ENCODE data around the gene GSE1.

Gene GSE1

GRCh38 chr16:85650135-85650843 lies 37.2 kb downstream of the GSE1 start:
- DNase-seq: no peak
- peaks cover 7 to 79% (median 58%) of the 10 kb centered on the region in 4 experiments for H3K36me3 ChIP-seq (ENCODE audit: control insufficient read depth in 4 of 4, insufficient read depth in 4 of 4, low read length in 3 of 4)
- no peaks in the 10 kb centered on the region for H3K27me3 ChIP-seq (replicated peaks in 2 of 5; ENCODE audit: control insufficient read depth in 4 of 5, insufficient read depth in 5 of 5, low read length in 4 of 5)
- H3K9me3 ChIP-seq (ENCODE audit: control extremely low read depth in 1 of 5, control insufficient read depth in 4 of 5, insufficient read depth in 2 of 5, low read depth in 1 of 5, low read length in 4 of 5): no peaks in the 10 kb centered on the region
- ChIA-PET POLR2A (interaction anchor here (1.1 kb wide), 1 partner anchor 20 kb away, joined by 4 read pairs; no protein-coding TSS in a partner anchor), CTCF (interaction anchor here (0.9 to 3.5 kb wide), 6 partner anchors 8 to 234 kb away, joined by 3 to 11 read pairs (median 4); no protein-coding TSS in a partner anchor)
- H3K4me3 ChIP-seq (ENCODE audit: control insufficient read depth in 1 of 7, extremely low read depth in 1 of 7, insufficient read depth in 4 of 7, low read depth in 2 of 7, low read length in 6 of 7): no peak overlapping the region
- H3K4me1 ChIP-seq (ENCODE audit: control extremely low read depth in 1 of 4, control insufficient read depth in 4 of 4, insufficient read depth in 4 of 4, low read length in 3 of 4): peaks cover 0 to 20% (median 10%) of the 10 kb centered on the region in 4 experiments
- 97% methylated on average over 33 of the region's 39 CpGs for WGBS (ENCODE audit: insufficient coverage)
- no peak overlapping the region for H3K27ac ChIP-seq (ENCODE audit: insufficient read depth in 1 of 2, low read depth in 1 of 2, low read length in 2 of 2, poor library complexity in 1 of 2, severe bottlenecking in 2 of 2)

GRCh38 chr16:85650844-85651628 lies 37.9 kb downstream of the GSE1 start:
- CTCF ChIA-PET: interaction anchor here (0.9 to 3.5 kb wide), 3 partner anchors 8 to 27 kb away, joined by 3 to 11 read pairs (median 3); no protein-coding TSS in a partner anchor
- POLR2A ChIA-PET: no interaction called here
- H3K9me3 ChIP-seq (ENCODE audit: control extremely low read depth in 1 of 5, control insufficient read depth in 4 of 5, insufficient read depth in 2 of 5, low read depth in 1 of 5, low read length in 4 of 5): no peaks in the 10 kb centered on the region
- no peaks in the 10 kb centered on the region for H3K27me3 ChIP-seq (replicated peaks in 2 of 5; ENCODE audit: control insufficient read depth in 4 of 5, insufficient read depth in 5 of 5, low read length in 4 of 5)
- H3K4me3 ChIP-seq (ENCODE audit: control insufficient read depth in 1 of 7, extremely low read depth in 1 of 7, insufficient read depth in 4 of 7, low read depth in 2 of 7, low read length in 6 of 7): no peak overlapping the region
- H3K4me1 ChIP-seq (ENCODE audit: control extremely low read depth in 1 of 4, control insufficient read depth in 4 of 4, insufficient read depth in 4 of 4, low read length in 3 of 4): peaks cover 0 to 20% (median 10%) of the 10 kb centered on the region in 4 experiments
- WGBS (ENCODE audit: insufficient coverage): 53% methylated on average over 22 of the region's 42 CpGs
- no peak overlapping the region for H3K27ac ChIP-seq (ENCODE audit: insufficient read depth in 1 of 2, low read depth in 1 of 2, low read length in 2 of 2, poor library complexity in 1 of 2, severe bottlenecking in 2 of 2)
- H3K36me3 ChIP-seq (ENCODE audit: control insufficient read depth in 4 of 4, insufficient read depth in 4 of 4, low read length in 3 of 4): peaks cover 9 to 83% (median 59%) of the 10 kb centered on the region in 4 experiments
- peak in 2 of 3 donors; percentile 41 to 45 for DNase-seq

DNA sequence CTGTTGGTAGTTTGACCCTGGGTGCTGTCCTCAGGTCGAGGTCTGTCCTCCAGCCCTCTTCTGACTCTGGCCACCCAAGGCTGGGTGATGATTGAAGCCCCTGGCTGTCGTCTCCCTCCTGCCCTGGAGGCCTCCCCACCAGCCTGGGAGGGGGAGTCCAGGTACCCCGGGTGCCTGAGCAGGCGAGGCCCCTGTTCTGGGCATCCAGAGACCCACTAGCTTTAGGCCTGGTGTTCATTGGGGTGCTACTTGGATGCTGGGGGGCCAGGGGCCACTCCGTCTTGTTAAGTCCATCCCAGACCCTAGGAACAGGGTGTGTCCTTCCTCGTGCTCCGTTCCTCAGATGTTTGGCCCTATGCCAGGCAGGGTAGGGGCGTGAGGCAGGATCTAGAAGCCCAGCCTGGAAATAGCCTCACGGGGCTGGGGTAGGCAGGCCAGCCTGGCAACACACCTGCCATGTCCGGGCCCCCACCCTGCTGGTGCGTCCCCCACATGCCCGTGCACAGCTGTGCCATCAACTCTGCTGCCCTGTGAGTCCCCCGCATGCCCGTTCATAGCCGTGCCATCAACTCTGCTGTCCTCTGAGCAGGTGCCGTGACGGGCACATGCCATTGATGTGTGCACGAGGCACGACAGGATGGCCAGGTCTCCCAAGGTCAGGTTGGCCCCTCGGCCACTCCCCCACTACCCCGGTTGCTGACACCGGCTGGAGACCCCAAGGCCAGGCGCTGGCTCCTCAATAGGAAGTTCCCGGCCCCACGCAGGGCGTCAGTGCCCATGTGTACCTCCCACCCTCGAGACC lies 38.7 kb downstream of the GSE1 start:
- POLR2A ChIA-PET: no interaction called here
- Histone ChIP-seq H3K9me3 (ENCODE audit: control extremely low read depth in 1 of 5, control insufficient read depth in 4 of 5, insufficient read depth in 2 of 5, low read depth in 1 of 5, low read length in 4 of 5) (no peaks in the 10 kb centered on the region), H3K27ac (ENCODE audit: insufficient read depth in 1 of 2, low read depth in 1 of 2, low read length in 2 of 2, poor library complexity in 1 of 2, severe bottlenecking in 2 of 2) (no peak overlapping the region), H3K4me1 (ENCODE audit: control extremely low read depth in 1 of 4, control insufficient read depth in 4 of 4, insufficient read depth in 4 of 4, low read length in 3 of 4) (peaks cover 0 to 20% (median 10%) of the 10 kb centered on the region in 4 experiments), H3K27me3 (replicated peaks in 2 of 5; ENCODE audit: control insufficient read depth in 4 of 5, insufficient read depth in 5 of 5, low read length in 4 of 5) (no peaks in the 10 kb centered on the region), H3K4me3 (ENCODE audit: control insufficient read depth in 1 of 7, extremely low read depth in 1 of 7, insufficient read depth in 4 of 7, low read depth in 2 of 7, low read length in 6 of 7) (no peak overlapping the region), H3K36me3 (ENCODE audit: control insufficient read depth in 4 of 4, insufficient read depth in 4 of 4, low read length in 3 of 4) (peaks cover 12 to 84% (median 60%) of the 10 kb centered on the region in 4 experiments)
- DNase-seq: peak in 2 of 3 donors; percentile 33 to 34
- CTCF ChIA-PET: interaction anchor here (1.4 to 3.5 kb wide), 2 partner anchors 7 to 24 kb away, joined by 3 to 11 read pairs; no protein-coding TSS in a partner anchor
- WGBS (ENCODE audit: insufficient coverage): 84% methylated on average over 24 of the region's 27 CpGs

DNA sequence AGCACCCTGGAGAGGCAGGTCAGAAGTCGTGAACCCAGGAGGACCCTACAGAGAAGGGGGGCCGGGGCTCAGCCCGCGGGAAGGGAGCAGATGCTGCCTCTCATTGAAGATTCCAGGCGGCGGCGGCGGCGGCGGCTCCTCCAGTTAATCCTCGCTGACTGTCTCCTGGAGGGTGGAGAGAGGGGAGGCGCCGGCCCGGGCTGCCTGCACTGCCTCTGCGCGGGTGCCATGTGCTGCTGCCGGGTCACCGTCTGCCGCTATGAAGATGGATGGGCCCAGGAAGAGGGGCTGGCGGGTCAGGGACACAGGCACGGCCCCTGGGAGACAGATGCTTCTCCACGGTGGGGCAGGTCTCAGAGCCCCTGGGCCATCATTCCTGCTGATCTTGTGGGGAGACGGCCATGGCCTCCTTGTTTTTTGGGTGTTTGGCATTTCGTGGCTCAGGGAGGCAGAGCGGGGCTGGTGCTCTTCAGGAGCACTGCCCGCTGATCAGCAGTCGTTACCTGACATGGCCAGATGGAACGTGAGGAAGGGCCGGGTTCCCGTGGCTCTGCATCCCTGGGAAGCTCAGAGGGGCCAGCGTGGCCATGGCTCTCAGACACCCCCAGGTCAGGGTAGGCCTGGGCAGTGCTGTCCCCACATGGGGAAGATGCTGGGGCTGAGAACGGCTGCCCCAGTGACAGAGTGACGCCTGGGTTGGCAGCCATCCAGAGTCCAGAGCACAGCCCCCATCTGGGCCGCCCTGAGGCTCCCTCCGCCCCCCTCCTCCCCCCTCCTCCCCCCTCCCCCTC lies 39.5 kb downstream of the GSE1 start:
- H3K36me3 ChIP-seq (ENCODE audit: control insufficient read depth in 4 of 4, insufficient read depth in 4 of 4, low read length in 3 of 4): peaks cover 12 to 86% (median 64%) of the 10 kb centered on the region in 4 experiments
- WGBS (ENCODE audit: insufficient coverage): 74% methylated on average over 31 of the region's 35 CpGs

DNA sequence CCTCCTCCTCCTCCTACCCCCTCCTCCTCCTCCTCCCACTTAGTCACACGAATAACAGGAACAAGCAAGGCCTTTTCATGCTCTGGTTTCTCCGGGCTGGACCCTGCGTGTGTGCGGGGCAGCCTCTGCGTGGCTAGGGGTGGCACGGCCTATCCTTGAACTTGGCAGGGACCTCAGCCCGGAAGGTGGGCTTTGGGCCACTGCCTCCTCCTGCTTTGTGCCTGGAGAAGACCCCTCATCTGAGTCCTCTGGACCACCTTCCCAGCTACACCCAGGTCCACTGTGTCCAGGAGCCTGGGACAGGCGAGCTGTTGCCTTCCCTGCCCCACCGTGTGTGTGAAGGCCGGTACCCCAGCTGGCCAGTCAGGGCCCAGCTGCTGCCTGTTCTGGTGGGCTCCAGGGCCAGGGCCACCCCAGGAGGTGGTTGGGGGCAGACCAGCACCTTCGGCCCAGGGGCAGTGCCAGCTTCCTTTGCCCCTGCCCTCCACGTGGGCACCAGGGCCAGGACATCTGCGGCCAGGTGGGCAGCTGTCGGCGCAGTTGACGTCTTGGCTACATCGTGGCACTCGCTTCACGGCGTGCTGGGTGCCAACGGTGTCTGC lies 40.3 kb downstream of the GSE1 start:
- H3K4me3 ChIP-seq (ENCODE audit: control insufficient read depth in 1 of 7, extremely low read depth in 1 of 7, insufficient read depth in 4 of 7, low read depth in 2 of 7, low read length in 6 of 7): no peak overlapping the region
- ChIA-PET CTCF (interaction anchor here (1.0 kb wide), 1 partner anchor 15 kb away, joined by 3 read pairs; no protein-coding TSS in a partner anchor), POLR2A (no interaction called here)
- H3K9me3 ChIP-seq (ENCODE audit: control extremely low read depth in 1 of 5, control insufficient read depth in 4 of 5, insufficient read depth in 2 of 5, low read depth in 1 of 5, low read length in 4 of 5): no peaks in the 10 kb centered on the region
- peaks cover 14 to 87% (median 66%) of the 10 kb centered on the region in 4 experiments for H3K36me3 ChIP-seq (ENCODE audit: control insufficient read depth in 4 of 4, insufficient read depth in 4 of 4, low read length in 3 of 4)
- H3K27me3 ChIP-seq (replicated peaks in 2 of 5; ENCODE audit: control insufficient read depth in 4 of 5, insufficient read depth in 5 of 5, low read length in 4 of 5): no peaks in the 10 kb centered on the region
- no peak for DNase-seq
- H3K27ac ChIP-seq (ENCODE audit: insufficient read depth in 1 of 2, low read depth in 1 of 2, low read length in 2 of 2, poor library complexity in 1 of 2, severe bottlenecking in 2 of 2): no peak overlapping the region
- 82% methylated on average over 20 of the region's 21 CpGs for WGBS (ENCODE audit: insufficient coverage)
- H3K4me1 ChIP-seq (ENCODE audit: control extremely low read depth in 1 of 4, control insufficient read depth in 4 of 4, insufficient read depth in 4 of 4, low read length in 3 of 4): peaks cover 0 to 20% (median 10%) of the 10 kb centered on the region in 4 experiments

More for the DNA sequence above, 39.5 kb downstream of the GSE1 start:
- Histone ChIP-seq H3K27me3 (replicated peaks in 2 of 5; ENCODE audit: control insufficient read depth in 4 of 5, insufficient read depth in 5 of 5, low read length in 4 of 5) (no peaks in the 10 kb centered on the region), H3K9me3 (ENCODE audit: control extremely low read depth in 1 of 5, control insufficient read depth in 4 of 5, insufficient read depth in 2 of 5, low read depth in 1 of 5, low read length in 4 of 5) (no peaks in the 10 kb centered on the region), H3K4me1 (ENCODE audit: control extremely low read depth in 1 of 4, control insufficient read depth in 4 of 4, insufficient read depth in 4 of 4, low read length in 3 of 4) (peaks cover 0 to 20% (median 10%) of the 10 kb centered on the region in 4 experiments), H3K4me3 (ENCODE audit: control insufficient read depth in 1 of 7, extremely low read depth in 1 of 7, insufficient read depth in 4 of 7, low read depth in 2 of 7, low read length in 6 of 7) (no peak overlapping the region), H3K27ac (ENCODE audit: insufficient read depth in 1 of 2, low read depth in 1 of 2, low read length in 2 of 2, poor library complexity in 1 of 2, severe bottlenecking in 2 of 2) (no peak overlapping the region)
- ChIA-PET CTCF (interaction anchor here (1.0 kb wide), 1 partner anchor 16 kb away, joined by 3 read pairs; no protein-coding TSS in a partner anchor), POLR2A (no interaction called here)
- peak; percentile 61 to 86 (median 83) for DNase-seq

Data from common myeloid progenitor, CD34-positive (primary cell).